K562 (cell line): ENCODE results near the gene COQ8A. TPM values are rescaled to one million over a fixed set of nuclear protein-coding genes. Genes with fewer than 3 reads are reported as not detected.

Source experiments
- ARID1B ChIP-seq: fragments of 450-650 bp; IDR thresholded peaks from 2 replicates; pipeline ENCODE4 v1.6.1; 2016; ENCODE audit warnings: antibody characterized with exemption, mild to moderate bottlenecking, inconsistent platforms
- BRF1 ChIP-seq: IDR thresholded peaks from 3 replicates; pipeline ENCODE4 v1.6.1; 2011; ENCODE audit warnings: borderline replicate concordance, mild to moderate bottlenecking; ENCODE audit not compliant: insufficient read length; ENCODE audit errors: extremely low read depth
- ELF2 ChIP-seq: fragments of 250-450 bp; sonication (Bioruptor Pico); IDR thresholded peaks from 2 replicates; pipeline ENCODE4 v1.5.0; 2021; ENCODE audit warnings: mild to moderate bottlenecking
- FOXJ3 ChIP-seq: sonication (generic); formaldehyde crosslinking; IDR thresholded peaks from 2 replicates; pipeline ENCODE4 v1.4.0; 2020; ENCODE audit warnings: mild to moderate bottlenecking, missing genetic modification reagents
- HNRNPUL1 ChIP-seq: fragments of 200-400 bp; formaldehyde crosslinking; IDR thresholded peaks from 2 replicates; pipeline ENCODE4 v1.6.1; 2017; ENCODE audit warnings: low read length
- LEF1 ChIP-seq: fragments of 450-650 bp; IDR thresholded peaks from 2 replicates; pipeline ENCODE4 v1.6.1; 2016; ENCODE audit warnings: mild to moderate bottlenecking
- MCM2 ChIP-seq: fragments of 450-650 bp; IDR thresholded peaks from 2 replicates; pipeline ENCODE4 v1.6.1; 2017; ENCODE audit warnings: low read depth, mild to moderate bottlenecking
- MYC ChIP-seq, 2 experiments: fragments of 250-450 bp in 1 of 2; sonication (Bioruptor Pico) in 1 of 2; IDR thresholded peaks; 2 replicates each; pipeline versions ENCODE4 v1.5.1 to v1.6.1; 2012 to 2021; ENCODE audit warnings: low read depth in 2 of 2, borderline replicate concordance in 1 of 2, improper control_type of control experiment in 1 of 2, low read length in 1 of 2, mild to moderate bottlenecking in 1 of 2, moderate library complexity in 1 of 2
- NBN ChIP-seq: fragments of 450-650 bp; IDR thresholded peaks from 2 replicates; pipeline ENCODE4 v1.6.1; 2016; ENCODE audit warnings: low read depth, mild to moderate bottlenecking
- NCOA6 ChIP-seq: fragments of 450-650 bp; IDR thresholded peaks from 2 replicates; pipeline ENCODE4 v1.6.1; 2017; ENCODE audit warnings: mild to moderate bottlenecking
- NFE2L1 ChIP-seq: fragments of 450-650 bp; IDR thresholded peaks from 2 replicates; pipeline ENCODE4 v1.6.1; 2016; ENCODE audit warnings: missing genetic modification characterization, low read depth, mild to moderate bottlenecking, missing compliant biosample characterization, moderate library complexity, borderline replicate concordance
- PYGO2 ChIP-seq: fragments of 450-650 bp; IDR thresholded peaks from 2 replicates; pipeline ENCODE4 v1.6.1; 2016; ENCODE audit warnings: mild to moderate bottlenecking, missing genetic modification characterization, moderate library complexity, missing compliant biosample characterization
- RB1 ChIP-seq: fragments of 450-650 bp; IDR thresholded peaks from 2 replicates; pipeline ENCODE4 v1.6.1; 2017; ENCODE audit warnings: low read depth, mild to moderate bottlenecking
- RBM15 ChIP-seq: fragments of 200-400 bp; formaldehyde crosslinking; IDR thresholded peaks from 2 replicates; pipeline ENCODE4 v1.6.1; 2018; ENCODE audit warnings: mild to moderate bottlenecking, low read length, moderate library complexity; ENCODE audit not compliant: insufficient read depth
- TAF15 ChIP-seq: fragments of 200-400 bp; formaldehyde crosslinking; IDR thresholded peaks from 2 replicates; pipeline ENCODE4 v1.6.1; 2017; ENCODE audit warnings: mild to moderate bottlenecking, low read depth, low read length, moderate library complexity
- ZBTB7A ChIP-seq: IDR thresholded peaks from 2 replicates; pipeline ENCODE4 v1.6.1; 2011; ENCODE audit warnings: low read depth, mild to moderate bottlenecking, low read length, moderate library complexity, borderline replicate concordance; ENCODE audit not compliant: control insufficient read depth
- ZNF134 ChIP-seq: fragments of 250-450 bp; sonication (Bioruptor Pico); conservative IDR thresholded peaks from 2 replicates; pipeline ENCODE4 v1.4.0; 2020
- ZNF311 ChIP-seq: fragments of 250-450 bp; sonication (Bioruptor Pico); IDR thresholded peaks from 2 replicates; pipeline ENCODE4 v1.4.0; 2020; ENCODE audit warnings: mild to moderate bottlenecking, moderate library complexity
- ZNF695 ChIP-seq: fragments of 450-650 bp; formaldehyde crosslinking; IDR thresholded peaks from 2 replicates; pipeline ENCODE4 v1.4.0; 2020; ENCODE audit warnings: mild to moderate bottlenecking, moderate library complexity
- ZNF699 ChIP-seq: fragments of 250-450 bp; sonication (Bioruptor Pico); IDR thresholded peaks from 2 replicates; pipeline ENCODE4 v1.8.0; 2021; ENCODE audit warnings: mild to moderate bottlenecking, moderate library complexity; ENCODE audit not compliant: insufficient replicate concordance
- polyA plus RNA-seq, 8 experiments: library from polyadenylated mRNA; depleted of rRNA in 4 of 8; stranded (reverse) in 5 of 8; unstranded in 3 of 8; fragments of >200 nt; fragmentation: Nextera tagmentation in 2 of 8; fragmentation: Illumina TruSeq in 1 of 8; extraction: Ambion mirVana in 2 of 8; extraction: Trizol in 1 of 8; gene quantifications; 2 replicates each; pipeline versions ENCODE4 v1.2.1 to v1.2.3, GENCODE V29; 2011 to 2014; ENCODE audit warnings: inconsistent platforms in 1 of 8, missing spikeins in 1 of 8
- total RNA-seq, 7 experiments: library from RNA; depleted of rRNA in 6 of 7; stranded (reverse); fragments of >200 nt in 6 of 7; fragmentation: Illumina TruSeq in 2 of 7; extraction: Trizol in 2 of 7; gene quantifications; 2 replicates each; pipeline versions ENCODE4 v1.2.1 to v1.2.3, GENCODE V29; 2011 to 2021; ENCODE audit warnings: low replicate concordance in 1 of 7
- TF ChIP-seq, protein P1 (sequence below), 2 experiments: fragments of 450-650 bp; IDR thresholded peaks; 2 replicates each; pipeline ENCODE4 v1.6.1; 2016
- TF ChIP-seq, protein P2 (sequence below), 3 experiments: IDR thresholded peaks in 2 of 3; conservative IDR thresholded peaks in 1 of 3; 2 replicates each; pipeline ENCODE4 v1.5.1; 2011 to 2012; ENCODE audit warnings: low read length in 3 of 3, mild to moderate bottlenecking in 3 of 3, control low read depth in 2 of 3, improper control_type of control experiment in 1 of 3, inconsistent platforms in 1 of 3, low read depth in 1 of 3, mixed read lengths in 1 of 3, moderate library complexity in 1 of 3; ENCODE audit not compliant: insufficient read depth in 2 of 3
- TF ChIP-seq, protein P3 (sequence below): fragments of 250-450 bp; sonication (Bioruptor Pico); IDR thresholded peaks from 2 replicates; pipeline ENCODE4 v1.4.0; 2020; ENCODE audit warnings: borderline replicate concordance
- TF ChIP-seq, protein P4 (sequence below): fragments of 250-450 bp; sonication (Bioruptor Pico); IDR thresholded peaks from 2 replicates; pipeline ENCODE4 v1.4.0; 2020

Gene COQ8A
- total and polyA plus RNA-seq, 9 of the 15 experiments (the other 6 are each of a cell fraction or from before 2014, with no cell fraction given) = 2.6 to 54.3 (median 32.4) TPM

DNA sequence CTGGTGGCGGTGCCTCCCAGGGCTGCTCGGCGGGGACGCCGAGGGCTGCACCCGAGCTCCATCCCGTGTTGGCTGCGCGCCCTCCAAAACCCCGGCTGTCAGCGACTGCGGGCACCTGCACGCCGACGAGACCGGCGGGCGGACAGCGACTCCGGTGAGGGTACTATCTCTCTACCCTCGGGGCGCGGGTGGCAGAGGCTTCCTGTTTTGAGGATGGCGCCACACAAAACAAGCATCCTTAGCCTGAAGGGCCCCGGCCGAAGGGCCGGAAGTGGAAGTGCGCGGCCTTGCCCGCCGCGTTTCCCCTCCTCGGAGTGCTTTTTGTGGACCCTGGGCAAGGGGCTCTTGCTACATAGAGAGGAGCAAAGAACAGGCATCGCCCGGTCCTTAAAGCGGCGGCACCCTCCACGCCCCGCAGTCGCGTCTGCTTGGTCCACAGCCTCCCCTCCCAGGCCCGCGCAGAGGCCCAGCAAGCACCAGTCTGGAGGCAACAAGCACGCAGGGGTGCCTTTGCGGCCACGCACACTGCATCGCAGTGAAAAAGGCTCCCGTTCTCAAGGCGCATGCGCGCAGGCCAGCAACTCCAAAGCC, 561 bp upstream of the COQ8A start (continued):
- TF ChIP-seq, protein P1, sequence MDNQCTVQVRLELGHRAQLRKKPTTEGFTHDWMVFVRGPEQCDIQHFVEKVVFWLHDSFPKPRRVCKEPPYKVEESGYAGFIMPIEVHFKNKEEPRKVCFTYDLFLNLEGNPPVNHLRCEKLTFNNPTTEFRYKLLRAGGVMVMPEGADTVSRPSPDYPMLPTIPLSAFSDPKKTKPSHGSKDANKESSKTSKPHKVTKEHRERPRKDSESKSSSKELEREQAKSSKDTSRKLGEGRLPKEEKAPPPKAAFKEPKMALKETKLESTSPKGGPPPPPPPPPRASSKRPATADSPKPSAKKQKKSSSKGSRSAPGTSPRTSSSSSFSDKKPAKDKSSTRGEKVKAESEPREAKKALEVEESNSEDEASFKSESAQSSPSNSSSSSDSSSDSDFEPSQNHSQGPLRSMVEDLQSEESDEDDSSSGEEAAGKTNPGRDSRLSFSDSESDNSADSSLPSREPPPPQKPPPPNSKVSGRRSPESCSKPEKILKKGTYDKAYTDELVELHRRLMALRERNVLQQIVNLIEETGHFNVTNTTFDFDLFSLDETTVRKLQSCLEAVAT (IDR thresholded peaks at IDR 0.05) = no peak
- no peak for TF ChIP-seq NFE2L1 (tag)
- TF ChIP-seq, protein P2, sequence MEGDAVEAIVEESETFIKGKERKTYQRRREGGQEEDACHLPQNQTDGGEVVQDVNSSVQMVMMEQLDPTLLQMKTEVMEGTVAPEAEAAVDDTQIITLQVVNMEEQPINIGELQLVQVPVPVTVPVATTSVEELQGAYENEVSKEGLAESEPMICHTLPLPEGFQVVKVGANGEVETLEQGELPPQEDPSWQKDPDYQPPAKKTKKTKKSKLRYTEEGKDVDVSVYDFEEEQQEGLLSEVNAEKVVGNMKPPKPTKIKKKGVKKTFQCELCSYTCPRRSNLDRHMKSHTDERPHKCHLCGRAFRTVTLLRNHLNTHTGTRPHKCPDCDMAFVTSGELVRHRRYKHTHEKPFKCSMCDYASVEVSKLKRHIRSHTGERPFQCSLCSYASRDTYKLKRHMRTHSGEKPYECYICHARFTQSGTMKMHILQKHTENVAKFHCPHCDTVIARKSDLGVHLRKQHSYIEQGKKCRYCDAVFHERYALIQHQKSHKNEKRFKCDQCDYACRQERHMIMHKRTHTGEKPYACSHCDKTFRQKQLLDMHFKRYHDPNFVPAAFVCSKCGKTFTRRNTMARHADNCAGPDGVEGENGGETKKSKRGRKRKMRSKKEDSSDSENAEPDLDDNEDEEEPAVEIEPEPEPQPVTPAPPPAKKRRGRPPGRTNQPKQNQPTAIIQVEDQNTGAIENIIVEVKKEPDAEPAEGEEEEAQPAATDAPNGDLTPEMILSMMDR (IDR thresholded peaks at IDR 0.05 in 2 of 3, conservative IDR thresholded peaks at IDR 0.05 in 1 of 3; ENCODE audit: insufficient read depth in 2 of 3, low read depth in 1 of 3, low read length in 3 of 3) = 0 out of 6 replicates have a peak, but pooled peaks of 1 of the 3 experiments have one; percentile 6
- TF ChIP-seq, protein P3, sequence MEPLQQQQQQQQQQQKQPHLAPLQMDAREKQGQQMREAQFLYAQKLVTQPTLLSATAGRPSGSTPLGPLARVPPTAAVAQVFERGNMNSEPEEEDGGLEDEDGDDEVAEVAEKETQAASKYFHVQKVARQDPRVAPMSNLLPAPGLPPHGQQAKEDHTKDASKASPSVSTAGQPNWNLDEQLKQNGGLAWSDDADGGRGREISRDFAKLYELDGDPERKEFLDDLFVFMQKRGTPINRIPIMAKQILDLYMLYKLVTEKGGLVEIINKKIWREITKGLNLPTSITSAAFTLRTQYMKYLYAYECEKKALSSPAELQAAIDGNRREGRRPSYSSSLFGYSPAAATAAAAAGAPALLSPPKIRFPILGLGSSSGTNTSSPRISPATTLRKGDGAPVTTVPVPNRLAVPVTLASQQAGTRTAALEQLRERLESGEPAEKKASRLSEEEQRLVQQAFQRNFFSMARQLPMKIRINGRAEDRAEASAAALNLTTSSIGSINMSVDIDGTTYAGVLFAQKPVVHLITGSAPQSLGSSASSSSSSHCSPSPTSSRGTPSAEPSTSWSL = 0 out of 2 replicates have a peak, but pooled peaks have one; percentile 52
- no peak for TF ChIP-seq ARID1B
- no peak for TF ChIP-seq ZNF699
- no peak for TF ChIP-seq ZNF134 (CRISPR knock-in tag)
- peak; percentile 39 for TF ChIP-seq RB1
- TF ChIP-seq ELF2 (CRISPR knock-in tag) = peak; percentile 75
- no peak for TF ChIP-seq PYGO2
- no peak for TF ChIP-seq FOXJ3
- no peak for TF ChIP-seq BRF1
- no peak for TF ChIP-seq NBN
- peak; percentile 44; the same call in 1 of the 2 replicates for TF ChIP-seq ZBTB7A
- TF ChIP-seq RBM15 = no peak
- TF ChIP-seq MYC (IDR thresholded peaks at IDR 0.05; ENCODE audit: low read depth, low read length) = no peak
- peak; percentile 95 for TF ChIP-seq MYC (CRISPR knock-in tag; IDR thresholded peaks at IDR 0.05; ENCODE audit: borderline replicate concordance, low read depth)
- no peak for TF ChIP-seq LEF1
- TF ChIP-seq NCOA6 = no peak
- TF ChIP-seq TAF15 = no peak
- TF ChIP-seq MCM2 = no peak
- TF ChIP-seq ZNF311 (CRISPR knock-in tag) = no peak
- no peak for TF ChIP-seq ZNF695
- no peak for TF ChIP-seq HNRNPUL1
- TF ChIP-seq, protein P4, sequence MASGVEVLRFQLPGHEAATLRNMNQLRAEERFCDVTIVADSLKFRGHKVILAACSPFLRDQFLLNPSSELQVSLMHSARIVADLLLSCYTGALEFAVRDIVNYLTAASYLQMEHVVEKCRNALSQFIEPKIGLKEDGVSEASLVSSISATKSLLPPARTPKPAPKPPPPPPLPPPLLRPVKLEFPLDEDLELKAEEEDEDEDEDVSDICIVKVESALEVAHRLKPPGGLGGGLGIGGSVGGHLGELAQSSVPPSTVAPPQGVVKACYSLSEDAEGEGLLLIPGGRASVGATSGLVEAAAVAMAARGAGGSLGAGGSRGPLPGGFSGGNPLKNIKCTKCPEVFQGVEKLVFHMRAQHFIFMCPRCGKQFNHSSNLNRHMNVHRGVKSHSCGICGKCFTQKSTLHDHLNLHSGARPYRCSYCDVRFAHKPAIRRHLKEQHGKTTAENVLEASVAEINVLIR (CRISPR knock-in tag) = no peak
